HG03060 (cell line): ENCODE measurements around the gene SLC26A11.

Source experiments
- ATAC-seq: cut with Tn5 transposase; IDR thresholded peaks from one replicate; pipeline ENCODE4 v1.9.1; 2021; ENCODE audit warnings: low read depth, moderate number of reproducible peaks; ENCODE audit not compliant: unreplicated experiment

The SLC26A11 gene

GRCh38 chr17:80216473-80217456 lies 3.5 kb upstream of the SLC26A11 start:
- ATAC-seq: no peak

GRCh38 chr17:80217703-80218362 lies 2.4 kb upstream of the SLC26A11 start:
- no peak for ATAC-seq

DNA sequence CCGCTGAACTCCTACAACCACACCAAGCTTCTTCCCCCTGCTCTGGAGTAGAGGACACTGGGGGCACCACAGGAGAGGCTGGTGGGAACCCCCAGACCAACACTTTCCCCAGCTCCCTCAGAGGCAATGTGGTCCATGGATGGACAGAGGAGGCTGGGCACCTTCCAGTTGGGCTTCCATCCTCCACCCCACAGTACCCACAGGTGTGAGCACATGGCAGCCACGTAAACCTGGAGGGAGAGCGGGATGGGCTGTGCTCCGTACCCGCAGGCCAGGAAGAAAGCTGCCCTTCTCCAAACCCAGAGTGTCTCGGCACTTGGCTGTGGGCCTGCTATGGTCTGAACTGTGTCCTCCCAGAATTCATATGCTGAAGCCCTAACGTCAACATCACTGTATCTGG lies 1.8 kb upstream of the SLC26A11 start:
- ATAC-seq: no peak

DNA sequence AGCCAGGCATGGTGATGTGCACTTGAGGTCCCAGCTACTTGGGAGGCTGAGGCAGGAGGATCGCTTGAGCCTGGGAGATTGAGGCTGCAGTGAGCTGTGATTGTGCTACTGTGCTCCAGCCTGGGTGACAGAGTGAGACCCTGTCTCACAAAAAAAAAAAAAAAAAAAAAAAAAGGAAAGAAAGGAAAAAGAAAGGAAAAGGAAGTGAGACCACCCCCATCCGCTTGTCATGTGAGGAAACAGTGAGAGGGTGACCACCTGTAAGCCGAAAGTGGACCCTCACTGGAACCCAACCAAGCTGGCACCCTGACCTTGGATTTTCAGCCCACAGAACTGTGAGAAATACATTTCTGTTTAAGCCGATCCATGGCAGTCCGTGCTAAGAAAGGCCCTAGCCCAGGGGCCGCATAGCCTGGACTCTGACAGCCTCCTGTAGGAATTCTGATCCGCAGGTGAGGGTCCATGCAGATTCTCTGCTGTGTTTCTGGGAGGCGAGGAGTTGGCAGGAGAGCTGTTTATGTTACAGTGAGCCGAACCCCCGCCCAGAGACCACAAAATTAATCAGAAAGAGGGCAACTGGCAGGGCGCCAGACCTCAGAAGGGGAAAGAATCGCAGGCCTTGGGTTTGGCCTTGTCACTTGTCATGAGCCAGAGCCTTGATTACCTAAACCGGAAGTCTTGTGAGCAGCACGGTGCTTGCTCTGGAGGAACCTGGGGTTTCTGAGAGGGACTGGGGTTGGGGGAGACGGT lies 1.0 kb upstream of the SLC26A11 start:
- no peak for ATAC-seq

- ATAC-seq: no peak
Measured at GRCh38 chr17:80219763-80220053, 519 bp upstream of the SLC26A11 start.

GRCh38 chr17:80220736-80221215 lies 549 bp downstream of the SLC26A11 start:
- no peak for ATAC-seq

- no peak for ATAC-seq
Measured at GRCh38 chr17:80221351-80222105, 1.3 kb downstream of the SLC26A11 start.

DNA sequence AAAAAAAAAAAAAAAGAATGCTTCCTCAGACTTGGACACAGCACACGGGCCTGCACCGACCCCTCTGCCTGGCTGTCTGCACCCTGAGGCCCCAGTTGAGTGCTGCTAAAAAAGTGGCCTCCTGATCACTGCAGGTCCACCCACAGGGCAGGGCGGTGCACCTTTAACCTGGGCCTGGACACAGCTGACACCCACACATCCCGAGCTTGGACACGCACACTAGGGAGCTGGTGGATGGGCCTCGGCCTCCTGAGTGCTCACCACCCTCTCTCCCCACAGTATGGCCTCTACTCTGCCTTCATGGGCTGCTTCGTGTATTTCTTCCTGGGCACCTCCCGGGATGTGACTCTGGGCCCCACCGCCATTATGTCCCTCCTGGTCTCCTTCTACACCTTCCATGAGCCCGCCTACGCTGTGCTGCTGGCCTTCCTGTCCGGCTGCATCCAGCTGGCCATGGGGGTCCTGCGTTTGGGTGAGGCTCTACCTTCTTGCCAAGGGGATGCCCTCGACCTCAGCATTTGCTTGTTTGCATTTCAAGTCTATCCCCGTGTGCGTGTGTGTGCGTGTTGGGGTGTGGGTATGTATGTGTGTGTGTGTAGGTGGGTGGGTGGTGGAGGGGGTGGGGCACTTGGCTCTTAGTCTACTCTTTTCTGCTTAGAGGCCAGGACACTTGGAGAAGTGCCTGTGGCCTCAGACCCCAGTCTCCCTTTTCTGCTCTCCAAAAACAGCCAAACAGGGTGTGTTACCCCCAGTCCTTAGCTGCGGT lies 2.3 kb downstream of the SLC26A11 start:
- no peak for ATAC-seq

DNA sequence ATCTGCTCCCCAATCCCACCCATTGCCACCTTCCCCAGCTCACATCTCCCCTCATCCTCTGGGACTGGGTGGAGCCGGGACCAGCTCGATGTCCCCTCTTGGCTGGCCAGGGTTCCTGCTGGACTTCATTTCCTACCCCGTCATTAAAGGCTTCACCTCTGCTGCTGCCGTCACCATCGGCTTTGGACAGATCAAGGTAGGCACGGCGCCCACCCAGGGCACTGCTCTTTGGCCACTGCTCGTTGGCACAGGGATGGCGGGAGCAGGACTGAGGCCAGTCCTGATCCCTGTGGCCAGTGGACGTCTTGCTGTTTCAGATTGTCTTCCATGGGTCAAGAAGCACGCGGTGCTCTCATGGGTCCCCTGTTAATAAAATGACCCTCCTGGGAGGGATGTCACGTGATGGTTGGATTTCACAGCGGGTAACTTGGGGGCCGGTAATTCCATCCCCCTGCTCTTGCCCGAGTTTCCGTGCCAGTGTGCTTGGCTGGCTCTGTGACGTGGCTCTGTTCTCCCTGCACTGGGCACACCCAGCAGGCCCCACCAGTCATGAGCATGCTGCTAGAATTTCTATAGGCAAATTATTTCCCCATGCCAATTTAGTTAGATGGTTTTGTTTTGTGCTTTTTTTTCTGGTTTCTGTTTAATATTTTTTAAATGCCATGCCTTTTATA lies 3.1 kb downstream of the SLC26A11 start:
- no peak for ATAC-seq

DNA sequence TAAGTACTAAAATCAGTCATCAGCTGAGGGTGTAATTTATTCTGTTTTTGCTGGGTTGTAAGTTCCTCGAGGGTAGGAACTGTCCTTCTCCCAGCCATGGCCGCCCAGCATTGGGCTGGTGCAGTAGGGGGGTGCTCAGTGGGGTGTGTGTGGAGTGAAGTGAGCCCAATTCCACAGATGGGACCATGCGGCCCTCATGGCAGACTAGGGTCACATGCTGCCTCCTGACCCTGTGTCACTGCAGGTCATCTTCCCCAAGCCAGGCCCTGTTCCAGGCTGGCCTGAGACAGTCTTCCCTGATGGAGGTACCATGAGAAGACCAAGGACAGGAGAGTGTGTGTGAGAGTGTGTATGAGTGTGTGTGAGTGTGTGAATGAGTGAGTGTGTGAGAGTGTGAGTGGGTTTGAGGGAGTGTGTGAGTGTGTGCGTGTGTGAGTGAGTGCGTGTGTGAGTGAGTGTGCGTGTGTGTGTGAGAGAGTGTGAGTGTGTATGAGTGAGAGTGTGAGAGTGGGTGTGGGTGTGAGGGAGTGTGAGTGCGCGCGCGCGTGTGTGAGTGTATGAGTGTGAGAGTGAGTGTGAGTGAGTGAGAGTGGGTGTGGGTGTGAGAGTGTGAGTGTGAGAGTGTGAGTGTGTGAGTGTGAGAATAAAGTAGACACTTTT lies 3.7 kb downstream of the SLC26A11 start:
- ATAC-seq: no peak

DNA sequence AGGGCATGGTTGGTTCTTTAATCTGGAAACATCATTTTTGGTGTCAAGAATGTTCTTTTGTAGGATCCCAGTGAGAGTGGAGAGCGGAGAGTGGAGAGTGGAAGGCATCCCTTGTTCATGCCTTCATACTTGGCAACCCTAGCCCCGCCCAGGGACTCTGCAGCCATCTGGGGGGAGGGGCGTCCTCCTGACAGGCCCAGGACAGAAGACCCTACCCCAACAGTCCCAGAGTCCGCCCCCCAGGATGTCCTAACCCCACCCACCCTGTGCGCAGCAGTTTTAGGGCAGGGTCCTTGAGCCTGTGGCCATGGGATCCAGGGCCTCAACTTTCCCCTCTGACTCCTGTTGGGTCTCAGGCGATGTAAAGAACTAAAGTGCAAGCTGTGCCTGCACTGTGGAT lies 4.5 kb downstream of the SLC26A11 start:
- ATAC-seq: no peak

DNA sequence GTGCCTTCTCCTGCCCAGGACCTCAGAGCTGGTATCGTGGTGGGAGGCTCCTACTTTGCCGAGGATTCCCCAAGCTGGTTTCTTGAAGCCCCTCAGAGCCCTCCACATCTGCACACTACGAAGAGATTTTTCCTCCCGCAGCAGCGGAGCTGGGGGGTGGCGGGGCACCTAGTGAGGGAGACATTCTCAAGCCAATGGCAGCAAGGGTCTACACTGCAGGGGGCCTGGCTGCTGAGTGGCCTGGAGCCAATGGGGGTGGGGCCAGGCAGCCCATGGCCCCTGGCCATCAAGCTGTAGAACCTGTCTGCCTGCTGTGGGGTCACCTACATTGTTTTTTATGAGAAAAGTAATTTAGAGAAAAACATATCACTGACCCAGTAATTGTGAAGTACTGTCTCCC lies 5.0 kb downstream of the SLC26A11 start:
- no peak for ATAC-seq

DNA sequence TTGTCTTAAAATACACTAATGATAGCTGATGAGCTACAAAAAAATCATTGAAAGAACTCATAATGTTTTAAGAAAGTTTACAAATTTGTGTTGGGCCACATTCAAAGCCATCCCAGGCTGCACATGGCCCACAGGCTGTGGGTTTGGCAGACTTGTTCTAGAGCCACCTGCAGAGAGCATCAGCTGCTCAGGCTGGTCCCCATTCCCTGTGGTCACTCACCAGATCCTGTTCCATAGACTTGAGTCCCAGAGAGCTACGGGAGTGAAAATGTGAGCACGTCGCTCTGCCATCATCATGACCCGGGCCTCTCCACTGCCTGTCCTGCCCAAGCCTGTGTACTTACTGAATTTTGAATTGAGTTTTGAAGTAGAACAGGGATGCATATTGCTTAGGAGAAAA lies 6.9 kb downstream of the SLC26A11 start:
- ATAC-seq: no peak

DNA sequence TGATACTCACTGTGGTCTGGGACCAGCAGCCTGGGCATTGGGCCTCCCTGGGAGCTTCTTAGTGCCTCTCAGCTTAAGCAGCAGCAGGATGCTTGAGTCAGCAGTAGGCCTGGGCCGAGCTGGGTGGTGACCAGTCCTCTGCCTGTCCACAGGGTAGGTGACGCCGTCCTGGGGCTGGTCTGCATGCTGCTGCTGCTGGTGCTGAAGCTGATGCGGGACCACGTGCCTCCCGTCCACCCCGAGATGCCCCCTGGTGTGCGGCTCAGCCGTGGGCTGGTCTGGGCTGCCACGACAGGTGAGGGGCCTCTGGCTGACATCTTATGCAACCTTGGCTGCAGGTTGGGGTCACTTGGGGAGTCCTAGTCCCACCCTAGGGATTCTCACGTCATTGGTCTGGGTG lies 7.4 kb downstream of the SLC26A11 start:
- ATAC-seq: no peak

- ATAC-seq: no peak
Measured at GRCh38 chr17:80228477-80228876, 8.2 kb downstream of the SLC26A11 start.

- no peak for ATAC-seq
Measured at GRCh38 chr17:80229011-80229410, 8.8 kb downstream of the SLC26A11 start.

GRCh38 chr17:80232438-80232837 lies 12.2 kb downstream of the SLC26A11 start:
- ATAC-seq: no peak

DNA sequence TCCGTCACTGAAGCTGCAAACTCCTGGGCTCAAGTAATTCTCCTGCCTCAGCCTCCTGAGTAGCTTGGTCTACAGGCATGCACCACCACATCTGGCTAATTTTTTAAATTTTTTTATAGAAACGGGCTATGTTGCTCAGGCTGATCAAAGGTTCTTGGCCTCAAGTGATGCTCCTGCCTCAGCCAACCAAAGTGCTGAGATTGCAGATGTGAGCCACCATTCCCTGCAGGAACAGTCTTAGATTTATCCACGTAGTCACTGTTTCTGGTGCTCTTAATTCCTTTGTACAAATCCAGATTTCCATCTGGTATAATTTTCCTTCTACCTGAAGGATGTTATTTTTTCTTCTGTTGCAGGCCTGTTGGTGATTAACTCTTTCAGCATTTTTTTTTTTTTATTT lies 13.0 kb downstream of the SLC26A11 start:
- no peak for ATAC-seq

DNA sequence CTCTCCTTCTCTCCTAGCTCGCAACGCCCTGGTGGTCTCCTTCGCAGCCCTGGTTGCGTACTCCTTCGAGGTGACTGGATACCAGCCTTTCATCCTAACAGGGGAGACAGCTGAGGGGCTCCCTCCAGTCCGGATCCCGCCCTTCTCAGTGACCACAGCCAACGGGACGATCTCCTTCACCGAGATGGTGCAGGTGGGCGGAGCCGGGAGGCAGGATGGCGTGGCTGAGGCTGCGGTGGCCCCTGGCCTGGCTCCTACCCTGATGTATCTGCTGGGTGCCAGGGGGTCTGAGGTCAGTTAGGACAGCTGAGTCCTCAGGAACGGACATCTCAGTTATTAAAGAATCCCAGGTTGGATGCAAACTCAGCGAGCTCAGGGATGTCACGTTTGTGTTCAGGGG lies 16.7 kb downstream of the SLC26A11 start:
- no peak for ATAC-seq
